HepG2 (cell line): ENCODE measurements around the gene AGAP3. TPM values are rescaled to one million over a fixed set of nuclear protein-coding genes. Genes with fewer than 3 reads are reported as not detected.

Experiments
- CENPBD1 ChIP-seq: sonication (generic); formaldehyde crosslinking; IDR thresholded peaks from 2 replicates; pipeline ENCODE4 v1.8.0; 2022; ENCODE audit warnings: missing genetic modification reagents, low read depth, mild to moderate bottlenecking, borderline replicate concordance
- ETV5 ChIP-seq: IDR thresholded peaks from 2 replicates; pipeline ENCODE4 v1.6.1; 2018; ENCODE audit warnings: missing biosample characterization, missing genetic modification reagents, inconsistent platforms, borderline replicate concordance
- HDAC6 ChIP-seq: fragments of 200-600 bp; sonication (generic); IDR thresholded peaks from 2 replicates; pipeline ENCODE4 v1.7.0; 2017; ENCODE audit warnings: mild to moderate bottlenecking, antibody characterized with exemption, low read length, low read depth
- IRX3 ChIP-seq: sonication (generic); formaldehyde crosslinking; IDR thresholded peaks from 2 replicates; pipeline ENCODE4 v1.8.1; 2023; ENCODE audit warnings: mild to moderate bottlenecking, low read depth, missing genetic modification reagents, borderline replicate concordance
- MTF1 ChIP-seq: sonication (generic); formaldehyde crosslinking; IDR thresholded peaks from 2 replicates; pipeline ENCODE4 v1.5.0; 2020; ENCODE audit warnings: missing genetic modification reagents
- NCOA1 ChIP-seq: sonication (generic); formaldehyde crosslinking; IDR thresholded peaks from 2 replicates; pipeline ENCODE4 v1.9.0; 2021; ENCODE audit warnings: missing genetic modification reagents
- NKX3-1 ChIP-seq: sonication (generic); formaldehyde crosslinking; IDR thresholded peaks from 2 replicates; pipeline ENCODE4 v1.5.0; 2020; ENCODE audit warnings: missing genetic modification reagents
- POLR2AphosphoS5 ChIP-seq: IDR thresholded peaks from 2 replicates; pipeline ENCODE4 v1.6.1; 2012; ENCODE audit warnings: low read depth, low read length
- PRDM10 ChIP-seq: sonication (generic); formaldehyde crosslinking; IDR thresholded peaks from 2 replicates; pipeline ENCODE4 v1.4.0; 2020; ENCODE audit warnings: low read depth, missing genetic modification reagents
- SRY ChIP-seq: sonication (generic); formaldehyde crosslinking; IDR thresholded peaks from 2 replicates; pipeline ENCODE4 v1.8.0; 2022; ENCODE audit warnings: mild to moderate bottlenecking, missing genetic modification reagents
- ZBTB40 ChIP-seq, 2 experiments: fragments of 450-650 bp in 1 of 2; sonication (generic) in 1 of 2; formaldehyde crosslinking in 1 of 2; IDR thresholded peaks; 2 replicates each; pipeline versions ENCODE4 v1.6.1 to v1.8.0; 2016 to 2022; ENCODE audit warnings: antibody characterized with exemption in 1 of 2, mild to moderate bottlenecking in 1 of 2, missing genetic modification reagents in 1 of 2
- ZFP36L1 ChIP-seq: sonication (generic); formaldehyde crosslinking; IDR thresholded peaks from 2 replicates; pipeline ENCODE4 v1.8.0; 2022; ENCODE audit warnings: mild to moderate bottlenecking, missing genetic modification reagents, moderate library complexity
- ZNF639 ChIP-seq: conservative IDR thresholded peaks from 2 replicates; pipeline ENCODE4 v1.6.1; 2018; ENCODE audit warnings: missing genetic modification reagents
- ZNF660 ChIP-seq: sonication (generic); formaldehyde crosslinking; IDR thresholded peaks from 2 replicates; pipeline ENCODE4 v1.5.1; 2020; ENCODE audit warnings: mild to moderate bottlenecking, low read depth, missing genetic modification reagents, borderline replicate concordance
- polyA plus RNA-seq, 8 experiments: library from polyadenylated mRNA; depleted of rRNA in 3 of 8; stranded (reverse) in 7 of 8; unstranded in 1 of 8; fragments of >200 nt; fragmentation: Illumina TruSeq in 4 of 8; extraction: Trizol in 4 of 8; gene quantifications; 2 replicates each; pipeline versions ENCODE4 v1.2.1 to v1.2.3, GENCODE V29; 2011 to 2016; ENCODE audit warnings: low read depth in 4 of 8, missing spikeins in 1 of 8, mixed read lengths in 1 of 8; ENCODE audit not compliant: insufficient read depth in 1 of 8
- total RNA-seq, 5 experiments: library from RNA; depleted of rRNA; stranded (reverse); fragments of >200 nt; fragmentation: Illumina TruSeq; extraction: Trizol; gene quantifications; 2 replicates each; pipeline ENCODE4 v1.2.3, GENCODE V29; 2016; ENCODE audit warnings: low read depth in 1 of 5

AGAP3 gene
- total and polyA plus RNA-seq, 2 of the 13 experiments (the other 11 are each of a cell fraction or from before 2014, with no cell fraction given) = 31.3 to 61.4 TPM

- TF ChIP-seq CENPBD1 = no peak
- TF ChIP-seq ZNF660 (CRISPR knock-in tag) = no peak
- no peak for TF ChIP-seq ZBTB40 (IDR thresholded peaks at IDR 0.05)
- no peak; the same call in 1 of the 2 replicates for TF ChIP-seq ZBTB40 (CRISPR knock-in tag; IDR thresholded peaks at IDR 0.05)
- no peak for TF ChIP-seq SRY (CRISPR knock-in tag)
- TF ChIP-seq PRDM10 (CRISPR knock-in tag) = no peak
- TF ChIP-seq NCOA1 (CRISPR knock-in tag) = no peak
- no peak for TF ChIP-seq POLR2AphosphoS5
- TF ChIP-seq NKX3-1 (CRISPR knock-in tag) = no peak
- no peak for TF ChIP-seq ZFP36L1 (CRISPR knock-in tag)
- no peak for TF ChIP-seq MTF1 (CRISPR knock-in tag)
- peak; percentile 62; the same call in 1 of the 2 replicates for TF ChIP-seq IRX3 (CRISPR knock-in tag)
- TF ChIP-seq HDAC6 = no peak
- TF ChIP-seq ETV5 (CRISPR knock-in tag) = peak; percentile 86
- 0 out of 2 replicates have a peak, but pooled peaks have one; percentile 15 for TF ChIP-seq ZNF639 (CRISPR knock-in tag)
Measured at GRCh38 chr7:151087245-151088018, 1.2 kb downstream of the AGAP3 start (continued).
